ENCODE data around the gene MYH1.

The MYH1 gene

DNA sequence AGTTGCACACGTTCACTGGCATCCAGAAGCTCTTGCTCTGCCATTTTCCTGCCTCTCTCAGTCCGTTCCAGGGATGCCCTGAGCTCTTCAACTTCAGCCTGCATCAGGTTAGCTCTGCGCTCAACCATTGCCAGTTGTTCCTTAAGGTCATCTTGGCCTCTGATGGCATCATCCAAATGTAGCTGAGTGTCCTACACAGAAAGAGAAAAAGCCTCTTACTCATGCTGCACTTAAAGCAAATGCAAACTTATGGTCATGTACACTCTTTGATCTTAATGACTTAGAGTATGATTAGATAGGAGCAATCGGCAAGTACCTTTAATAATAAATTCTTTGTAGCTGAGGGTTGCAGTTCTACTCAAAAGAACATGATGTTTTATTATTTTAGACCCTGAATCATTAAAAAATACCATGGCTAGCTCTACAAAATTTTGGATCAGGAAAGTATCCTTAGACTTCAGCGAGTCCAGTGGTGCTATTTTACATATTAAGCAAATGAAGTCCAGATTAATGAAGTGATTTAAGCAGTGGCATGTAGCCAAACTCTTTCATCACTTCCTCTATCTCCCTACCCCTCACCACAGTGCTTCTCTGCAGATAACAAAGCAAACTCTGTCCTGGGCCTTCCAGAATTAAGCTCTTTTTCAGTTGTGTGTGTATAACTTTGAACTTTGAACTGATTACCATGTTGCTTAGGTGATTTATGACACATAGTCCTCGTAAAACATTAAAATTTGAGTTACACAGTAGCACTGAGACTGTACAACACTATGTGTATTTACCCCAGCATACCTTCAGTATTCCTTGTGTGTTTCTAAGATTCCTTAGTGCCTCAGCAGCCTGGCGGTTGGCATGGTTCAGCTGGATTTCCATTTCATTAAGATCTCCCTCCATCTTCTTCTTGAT is 71.1 kb downstream of the MYH1 start:
- no peaks in the 10 kb centered on the region for H3K9me3 Mint-ChIP-seq
- no peak overlapping the region for H3K27ac Mint-ChIP-seq
- no peaks in the 10 kb centered on the region for H3K4me1 Mint-ChIP-seq (ENCODE audit: low read depth)
- H3K36me3 Mint-ChIP-seq (ENCODE audit: low read depth), result no peaks in the 10 kb centered on the region
- no peak overlapping the region for H3K4me3 Mint-ChIP-seq
- H3K27me3 Mint-ChIP-seq, result peaks cover 11% of the 10 kb centered on the region
